ENCODE data around the gene THAP11.

The THAP11 gene

DNA sequence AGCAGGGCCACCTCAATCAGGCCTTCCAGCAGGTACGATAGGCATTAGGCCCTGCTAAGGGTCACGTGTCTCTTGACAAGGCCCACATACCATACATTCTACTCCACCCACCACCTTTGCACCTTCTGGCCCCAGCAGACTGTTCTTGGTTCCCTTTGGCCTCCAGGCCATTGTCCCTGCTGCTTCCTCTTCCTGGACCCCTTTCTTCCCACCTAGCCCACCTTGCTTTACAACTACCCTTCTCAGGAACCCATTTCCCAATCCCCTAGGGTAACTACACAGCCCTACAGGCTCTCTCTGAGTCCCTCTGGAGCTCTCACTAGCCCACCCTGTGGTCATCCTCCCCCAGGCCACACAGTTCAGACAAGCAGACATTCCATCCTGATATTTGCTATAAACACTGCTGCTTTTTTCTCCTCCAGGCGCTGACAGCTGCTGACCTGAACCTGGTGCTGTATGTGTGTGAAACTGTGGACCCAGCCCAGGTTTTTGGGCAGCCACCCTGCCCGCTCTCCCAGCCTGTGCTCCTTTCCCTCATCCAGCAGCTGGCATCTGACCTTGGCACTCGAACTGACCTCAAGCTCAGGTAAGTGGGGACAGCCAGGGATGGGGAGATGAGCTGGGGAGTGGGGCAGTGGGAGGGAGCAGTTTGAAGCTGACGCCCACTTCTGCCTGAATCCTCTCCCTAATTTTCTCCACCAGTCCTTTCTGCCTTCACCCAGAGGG lies 41.2 kb downstream of the THAP11 start:
- DNase-seq (ENCODE audit: low read depth) = no peak
- TF ChIP-seq CTCF (IDR thresholded peaks at IDR 0.05; ENCODE audit: insufficient read depth, low read depth, low read length, missing control alignments) = no peak
- no peak overlapping the region for H3K4me3 ChIP-seq (ENCODE audit: low read length)

DNA sequence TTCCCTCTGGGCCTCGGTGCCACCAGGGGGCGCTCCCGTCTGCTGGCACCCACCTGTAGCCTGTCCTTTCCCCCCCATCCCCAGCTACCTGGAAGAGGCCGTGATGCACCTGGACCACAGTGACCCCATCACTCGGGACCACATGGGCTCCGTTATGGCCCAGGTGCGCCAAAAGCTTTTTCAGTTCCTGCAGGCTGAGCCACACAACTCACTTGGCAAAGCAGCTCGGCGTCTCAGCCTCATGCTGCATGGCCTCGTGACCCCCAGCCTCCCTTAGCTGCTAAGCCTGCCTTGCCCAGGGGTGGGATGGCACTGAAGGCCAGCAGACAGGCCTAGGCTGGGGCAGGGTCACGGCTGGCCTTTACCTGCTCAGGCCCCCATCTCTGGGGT lies 41.7 kb downstream of the THAP11 start:
- DNase-seq (ENCODE audit: low read depth) = peak; percentile 76
- TF ChIP-seq CTCF (IDR thresholded peaks at IDR 0.05; ENCODE audit: insufficient read depth, low read depth, low read length, missing control alignments) = peak; percentile 93
- no peak overlapping the region for H3K4me3 ChIP-seq (ENCODE audit: low read length)

DNA sequence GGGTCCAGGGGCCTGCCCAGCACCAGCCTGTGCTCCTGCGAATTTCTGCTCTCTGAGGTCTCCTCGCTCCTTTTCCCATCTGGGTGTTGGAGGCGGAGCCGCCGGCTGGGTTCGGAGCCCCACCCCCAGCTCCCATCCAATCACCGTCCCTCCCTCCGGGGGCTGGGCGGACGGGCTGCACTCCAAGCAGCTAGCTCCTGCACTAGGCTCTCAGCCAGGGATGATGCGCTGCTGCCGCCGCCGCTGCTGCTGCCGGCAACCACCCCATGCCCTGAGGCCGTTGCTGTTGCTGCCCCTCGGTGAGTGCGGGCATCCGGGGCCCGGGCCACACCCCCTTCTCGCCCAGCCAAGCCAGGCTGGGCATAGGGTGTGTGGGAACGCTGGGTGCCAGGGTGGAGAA lies 42.6 kb downstream of the THAP11 start, which contains the start of gene NRN1L:
NRN1L (plus strand) TSS at position 202 of the 400 bp plus-strand sequence; CDS start at position 221, 19 bp downstream.
- no peak within 1 kb of the TSS for H3K4me3 ChIP-seq (ENCODE audit: low read length)
- peak; percentile 89 for DNase-seq (ENCODE audit: low read depth)
- TF ChIP-seq CTCF (IDR thresholded peaks at IDR 0.05; ENCODE audit: insufficient read depth, low read depth, low read length, missing control alignments) = no peak

- TF ChIP-seq CTCF (IDR thresholded peaks at IDR 0.05; ENCODE audit: insufficient read depth, low read depth, low read length, missing control alignments) = no peak
- no peak overlapping the region for H3K4me3 ChIP-seq (ENCODE audit: low read length)
- no peak for DNase-seq (ENCODE audit: low read depth)
Observed at GRCh38 chr16:67885545-67885944, 43.4 kb downstream of the THAP11 start.

DNA sequence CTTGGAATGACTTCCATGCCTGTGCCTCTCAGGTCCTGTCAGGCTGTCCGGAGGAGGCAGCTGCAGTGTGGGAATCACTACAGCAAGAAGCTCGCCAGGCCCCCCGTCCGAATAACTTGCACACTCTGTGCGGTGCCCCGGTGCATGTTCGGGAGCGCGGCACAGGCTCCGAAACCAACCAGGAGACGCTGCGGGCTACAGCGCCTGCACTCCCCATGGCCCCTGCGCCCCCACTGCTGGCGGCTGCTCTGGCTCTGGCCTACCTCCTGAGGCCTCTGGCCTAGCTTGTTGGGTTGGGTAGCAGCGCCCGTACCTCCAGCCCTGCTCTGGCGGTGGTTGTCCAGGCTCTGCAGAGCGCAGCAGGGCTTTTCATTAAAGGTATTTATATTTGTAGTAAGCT lies 43.9 kb downstream of the THAP11 start:
- TF ChIP-seq CTCF (IDR thresholded peaks at IDR 0.05; ENCODE audit: insufficient read depth, low read depth, low read length, missing control alignments) = no peak
- H3K4me3 ChIP-seq (ENCODE audit: low read length) = no peak overlapping the region
- no peak for DNase-seq (ENCODE audit: low read depth)

DNA sequence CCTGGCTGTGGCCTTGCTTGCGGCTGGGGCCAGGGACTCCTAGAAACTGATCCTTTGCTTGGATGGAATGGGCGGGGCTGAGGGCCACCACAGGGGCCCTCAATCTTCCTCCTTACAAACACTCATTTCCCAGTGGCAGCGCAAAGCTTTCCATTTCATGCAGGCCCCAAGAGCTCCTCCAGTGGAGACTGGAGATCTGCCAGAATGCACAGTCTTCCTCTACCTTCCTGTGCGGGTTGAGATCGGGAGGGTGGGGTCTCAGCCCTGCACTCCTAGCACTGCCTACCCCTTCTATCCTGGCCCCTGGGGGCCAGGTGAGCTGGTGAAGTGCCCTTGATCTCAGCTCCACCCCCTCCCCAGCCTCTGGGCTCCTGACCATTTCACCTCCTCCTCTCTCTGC lies 44.3 kb downstream of the THAP11 start:
- DNase-seq (ENCODE audit: low read depth) = no peak
- H3K4me3 ChIP-seq (ENCODE audit: low read length) = no peak overlapping the region
- no peak for TF ChIP-seq CTCF (IDR thresholded peaks at IDR 0.05; ENCODE audit: insufficient read depth, low read depth, low read length, missing control alignments)

GRCh38 chr16:67888331-67888730 lies 46.2 kb downstream of the THAP11 start:
- no peak for DNase-seq (ENCODE audit: low read depth)
- no peak overlapping the region for H3K4me3 ChIP-seq (ENCODE audit: low read length)
- no peak for TF ChIP-seq CTCF (IDR thresholded peaks at IDR 0.05; ENCODE audit: insufficient read depth, low read depth, low read length, missing control alignments)

Measured in epithelial cell of esophagus (primary cell).